Activated naive CD4-positive, alpha-beta T cell treated with anti-CD3 and anti-CD28 coated beads, Interleukin-2, amount 50 U/mL, for 24 hours (primary cell): ENCODE data around the gene CELSR3.
A peak's percentile ranks its signal among the peaks of the same experiment; 100 is the strongest.

Experiments used
- H3K27ac Mint-ChIP-seq: one replicate; pipeline ENCODE4 v1.8.0; 2021; ENCODE audit warnings: mild to moderate bottlenecking, mixed read lengths
- H3K27me3 Mint-ChIP-seq: one replicate; pipeline ENCODE4 v1.8.0; 2021; ENCODE audit warnings: mixed read lengths
- H3K36me3 Mint-ChIP-seq: one replicate; pipeline ENCODE4 v1.8.0; 2021; ENCODE audit warnings: mixed read lengths
- H3K4me1 Mint-ChIP-seq: one replicate; pipeline ENCODE4 v1.8.0; 2021; ENCODE audit warnings: mixed read lengths
- H3K4me3 Mint-ChIP-seq: one replicate; pipeline ENCODE4 v1.8.0; 2021; ENCODE audit warnings: mild to moderate bottlenecking, mixed read lengths
- H3K9me3 Mint-ChIP-seq: one replicate; pipeline ENCODE4 v1.8.0; 2021; ENCODE audit warnings: mixed read lengths

The CELSR3 gene

GRCh38 chr3:48656061-48656840 is 6.4 kb downstream of the CELSR3 start:
- peak overlapping the region; percentile 78 for H3K4me3 Mint-ChIP-seq
- H3K4me1 Mint-ChIP-seq, result peaks cover 6% of the 10 kb centered on the region
- peak overlapping the region; percentile 77 for H3K27ac Mint-ChIP-seq
- no peaks in the 10 kb centered on the region for H3K36me3 Mint-ChIP-seq
- H3K9me3 Mint-ChIP-seq, result no peaks in the 10 kb centered on the region
- peaks cover 3% of the 10 kb centered on the region for H3K27me3 Mint-ChIP-seq

DNA sequence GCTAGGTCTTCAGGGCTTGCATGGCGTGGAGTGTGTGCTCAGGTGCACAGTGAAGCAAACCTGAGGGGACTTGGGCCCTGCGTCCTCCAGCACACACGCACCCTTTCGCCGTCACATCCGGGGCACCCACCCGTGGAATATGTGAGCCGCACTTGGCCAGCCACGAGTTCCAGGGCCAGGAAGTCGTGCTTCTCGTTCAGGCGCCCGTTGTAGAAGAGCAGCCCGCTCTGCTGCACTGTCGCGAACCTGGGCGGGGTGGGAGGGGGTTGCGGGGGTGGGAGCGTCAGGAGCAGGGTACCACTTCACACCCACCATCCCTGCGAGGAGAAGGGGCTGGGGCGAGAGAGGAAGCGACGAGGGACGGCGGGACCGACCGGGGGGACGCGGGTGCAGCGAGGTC is 7.1 kb downstream of the CELSR3 start:
- Mint-ChIP-seq H3K27ac (peak overlapping the region; percentile 76), H3K4me3 (peak overlapping the region; percentile 75), H3K27me3 (peaks cover 3% of the 10 kb centered on the region), H3K36me3 (no peaks in the 10 kb centered on the region), H3K9me3 (no peaks in the 10 kb centered on the region), H3K4me1 (peaks cover 6% of the 10 kb centered on the region)

DNA sequence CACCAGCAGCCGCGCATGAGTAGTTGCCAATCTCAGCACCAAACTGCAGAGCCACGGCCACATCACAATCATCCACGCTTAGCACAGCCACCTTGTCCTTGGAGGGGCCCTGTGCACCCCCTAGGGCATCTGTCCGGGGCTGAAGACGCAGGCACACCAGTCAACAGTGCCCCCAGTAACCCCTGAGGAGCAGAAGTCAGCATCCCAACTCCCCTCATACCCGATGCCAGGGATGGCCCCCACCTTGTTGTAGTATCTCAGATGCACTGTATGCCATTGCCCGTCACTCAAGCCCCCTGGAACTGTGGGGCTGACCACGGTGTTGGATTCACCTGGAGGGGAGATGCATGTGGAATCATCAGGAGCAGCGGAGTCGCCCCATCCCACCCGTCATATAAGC is 7.6 kb downstream of the CELSR3 start:
- H3K27ac Mint-ChIP-seq, result peak overlapping the region; percentile 76
- H3K4me3 Mint-ChIP-seq, result peak overlapping the region; percentile 75
- H3K9me3 Mint-ChIP-seq, result no peaks in the 10 kb centered on the region
- H3K36me3 Mint-ChIP-seq, result no peaks in the 10 kb centered on the region
- H3K4me1 Mint-ChIP-seq, result peaks cover 6% of the 10 kb centered on the region
- H3K27me3 Mint-ChIP-seq, result peaks cover 1% of the 10 kb centered on the region

GRCh38 chr3:48652923-48653715 is 9.6 kb downstream of the CELSR3 start:
- no peaks in the 10 kb centered on the region for H3K27me3 Mint-ChIP-seq
- peaks cover 6% of the 10 kb centered on the region for H3K4me1 Mint-ChIP-seq
- no peak overlapping the region for H3K4me3 Mint-ChIP-seq
- H3K27ac Mint-ChIP-seq, result no peak overlapping the region
- no peaks in the 10 kb centered on the region for H3K9me3 Mint-ChIP-seq
- H3K36me3 Mint-ChIP-seq, result no peaks in the 10 kb centered on the region

- H3K27ac Mint-ChIP-seq, result no peak overlapping the region
- H3K27me3 Mint-ChIP-seq, result no peaks in the 10 kb centered on the region
Measured at GRCh38 chr3:48651771-48652170, 10.9 kb downstream of the CELSR3 start.

DNA sequence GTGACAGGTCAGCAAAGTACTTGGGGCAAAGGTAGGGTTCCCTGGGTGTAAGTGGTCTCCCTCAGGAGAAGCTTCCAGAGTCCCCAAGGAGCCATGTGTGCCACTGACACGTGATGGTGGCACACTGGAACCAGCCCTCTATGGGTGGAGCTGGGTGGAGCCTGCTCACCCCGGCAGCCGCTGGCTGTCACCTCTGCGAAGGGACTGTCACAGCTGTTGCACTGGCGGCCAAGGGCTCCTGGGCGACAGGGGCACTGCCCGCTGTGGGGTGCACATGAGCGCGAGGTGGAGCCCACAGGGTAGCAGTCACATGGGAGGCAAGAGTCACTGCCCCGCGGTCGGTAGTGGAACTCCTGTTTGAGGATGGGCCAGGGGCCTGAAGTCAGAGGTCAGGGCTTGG is 12.0 kb downstream of the CELSR3 start:
- Mint-ChIP-seq H3K27ac (no peak overlapping the region), H3K4me3 (no peak overlapping the region), H3K27me3 (no peaks in the 10 kb centered on the region), H3K9me3 (no peaks in the 10 kb centered on the region), H3K4me1 (peaks cover 6% of the 10 kb centered on the region), H3K36me3 (no peaks in the 10 kb centered on the region)

More at GRCh38 chr3:48651771-48652170, 10.9 kb downstream of the CELSR3 start:
- Mint-ChIP-seq H3K9me3 (no peaks in the 10 kb centered on the region), H3K4me1 (peaks cover 6% of the 10 kb centered on the region), H3K4me3 (no peak overlapping the region), H3K36me3 (no peaks in the 10 kb centered on the region)

DNA sequence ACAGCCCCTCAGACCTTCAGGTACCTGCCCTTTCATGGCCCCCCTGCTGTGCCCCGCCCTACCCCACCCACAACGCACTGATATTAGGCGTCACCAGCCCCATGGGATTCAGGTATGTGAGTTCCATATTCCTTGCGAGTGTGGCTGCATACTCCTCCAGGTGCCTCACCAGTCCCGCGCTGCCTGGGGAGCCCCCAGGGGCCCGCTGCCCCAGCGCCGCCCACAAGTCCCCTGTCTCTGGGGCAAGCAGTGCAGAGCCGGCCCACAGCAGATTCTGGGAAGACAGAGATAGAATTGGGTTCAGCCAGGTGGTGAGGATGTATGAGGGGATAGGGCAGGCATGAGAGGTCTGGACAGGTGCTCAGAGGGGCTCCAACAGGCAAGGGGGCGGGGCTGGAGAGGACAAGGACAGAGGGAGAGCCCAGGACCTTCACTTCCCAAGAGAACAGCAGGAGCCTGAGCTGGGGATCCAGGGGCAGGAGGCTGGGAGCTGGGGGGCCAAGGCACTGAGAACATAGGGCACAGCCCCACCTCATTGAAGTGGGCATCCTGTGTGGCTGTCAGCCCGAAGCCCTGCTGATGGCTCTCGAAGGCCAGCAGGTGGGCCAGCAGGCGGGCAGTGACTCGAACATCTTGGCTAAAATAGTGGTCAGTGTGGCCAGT is 14.4 kb downstream of the CELSR3 start:
- no peaks in the 10 kb centered on the region for H3K27me3 Mint-ChIP-seq
- no peak overlapping the region for H3K4me3 Mint-ChIP-seq
- no peaks in the 10 kb centered on the region for H3K4me1 Mint-ChIP-seq
- H3K9me3 Mint-ChIP-seq, result no peaks in the 10 kb centered on the region
- H3K27ac Mint-ChIP-seq, result no peak overlapping the region
- no peaks in the 10 kb centered on the region for H3K36me3 Mint-ChIP-seq

DNA sequence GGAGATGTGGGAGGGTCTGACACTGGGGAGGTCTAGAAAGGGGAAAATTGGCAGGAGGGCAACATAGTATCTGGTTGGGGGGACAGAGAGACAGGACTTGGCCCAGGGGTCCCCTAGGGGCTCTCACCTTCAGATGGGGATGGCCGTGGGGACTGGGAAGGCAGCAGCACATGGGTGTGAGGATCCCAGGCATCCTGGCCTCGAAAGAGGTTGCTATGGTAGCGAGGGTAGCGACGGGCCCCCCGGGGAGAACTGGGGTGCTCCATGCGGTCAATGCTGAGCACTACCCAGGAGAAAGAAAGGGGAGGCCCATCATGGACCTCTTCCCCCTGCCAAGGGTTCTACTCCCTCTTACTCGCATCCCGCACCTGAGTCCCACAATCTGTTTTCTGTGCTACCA is 15.0 kb downstream of the CELSR3 start:
- Mint-ChIP-seq H3K4me1 (no peaks in the 10 kb centered on the region), H3K27ac (no peak overlapping the region), H3K4me3 (no peak overlapping the region), H3K9me3 (no peaks in the 10 kb centered on the region), H3K27me3 (no peaks in the 10 kb centered on the region), H3K36me3 (no peaks in the 10 kb centered on the region)

- no peaks in the 10 kb centered on the region for H3K4me1 Mint-ChIP-seq
- H3K36me3 Mint-ChIP-seq, result no peaks in the 10 kb centered on the region
- H3K27ac Mint-ChIP-seq, result no peak overlapping the region
- H3K9me3 Mint-ChIP-seq, result no peaks in the 10 kb centered on the region
- H3K4me3 Mint-ChIP-seq, result no peak overlapping the region
- no peaks in the 10 kb centered on the region for H3K27me3 Mint-ChIP-seq
Measured at GRCh38 chr3:48644898-48645760, 17.6 kb downstream of the CELSR3 start.

DNA sequence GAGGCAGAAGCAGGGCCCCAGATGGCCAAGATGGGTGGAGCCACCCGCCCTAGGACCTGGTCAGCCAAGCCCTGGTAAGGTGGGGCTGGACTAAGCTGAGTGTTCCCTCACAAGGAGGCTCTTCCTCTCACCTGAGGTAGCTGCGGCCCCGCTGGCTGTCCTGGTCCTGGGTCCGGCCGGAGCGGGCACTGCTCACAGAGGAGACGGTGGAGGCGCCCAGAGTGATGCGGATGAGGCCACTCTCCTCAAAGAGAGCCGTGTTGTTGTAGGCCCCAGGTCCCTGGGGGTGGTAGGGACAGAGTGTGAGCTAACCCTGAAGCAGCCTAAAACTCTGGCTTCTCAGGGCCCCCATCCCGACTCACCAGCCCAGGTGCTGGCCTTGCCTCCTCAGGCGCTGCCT is 20.1 kb downstream of the CELSR3 start:
- no peaks in the 10 kb centered on the region for H3K4me1 Mint-ChIP-seq
- no peaks in the 10 kb centered on the region for H3K36me3 Mint-ChIP-seq
- no peaks in the 10 kb centered on the region for H3K9me3 Mint-ChIP-seq
- H3K27me3 Mint-ChIP-seq, result no peaks in the 10 kb centered on the region
- H3K4me3 Mint-ChIP-seq, result no peak overlapping the region
- H3K27ac Mint-ChIP-seq, result no peak overlapping the region

- Mint-ChIP-seq H3K4me3 (no peak overlapping the region), H3K36me3 (no peaks in the 10 kb centered on the region), H3K27ac (no peak overlapping the region), H3K4me1 (no peaks in the 10 kb centered on the region), H3K9me3 (no peaks in the 10 kb centered on the region), H3K27me3 (no peaks in the 10 kb centered on the region)
Measured at GRCh38 chr3:48641396-48641795, 21.3 kb downstream of the CELSR3 start.

GRCh38 chr3:48639944-48640606 is 22.6 kb downstream of the CELSR3 start:
- no peaks in the 10 kb centered on the region for H3K27me3 Mint-ChIP-seq
- no peaks in the 10 kb centered on the region for H3K9me3 Mint-ChIP-seq
- H3K4me3 Mint-ChIP-seq, result no peak overlapping the region
- peaks cover 3% of the 10 kb centered on the region for H3K4me1 Mint-ChIP-seq
- H3K36me3 Mint-ChIP-seq, result no peaks in the 10 kb centered on the region
- H3K27ac Mint-ChIP-seq, result no peak overlapping the region

DNA sequence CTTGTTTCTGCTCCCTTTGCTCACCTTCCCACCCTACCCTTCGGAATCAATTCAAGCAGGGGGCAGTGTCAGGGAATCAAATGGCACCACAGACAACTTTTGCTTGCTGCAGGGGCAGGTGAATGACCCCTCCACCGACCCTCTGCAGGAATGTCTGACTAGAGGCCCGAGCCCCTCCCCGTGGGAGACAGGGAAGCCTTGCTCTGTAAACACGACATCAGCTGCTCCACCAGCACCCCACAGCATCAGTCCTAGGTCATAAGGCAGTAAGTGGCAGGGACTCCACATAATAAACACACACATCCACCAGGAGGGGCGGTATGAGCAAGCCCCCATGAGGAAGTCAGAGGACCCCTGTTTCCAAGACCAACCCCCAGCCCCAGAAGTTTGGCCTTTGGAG is 25.4 kb downstream of the CELSR3 start:
- no peaks in the 10 kb centered on the region for H3K27me3 Mint-ChIP-seq
- H3K36me3 Mint-ChIP-seq, result no peaks in the 10 kb centered on the region
- no peaks in the 10 kb centered on the region for H3K9me3 Mint-ChIP-seq
- H3K4me1 Mint-ChIP-seq, result peaks cover 10% of the 10 kb centered on the region
- peak overlapping the region; percentile 47 for H3K4me3 Mint-ChIP-seq
- H3K27ac Mint-ChIP-seq, result no peak overlapping the region

GRCh38 chr3:48636149-48636655 is 26.5 kb downstream of the CELSR3 start:
- Mint-ChIP-seq H3K27me3 (no peaks in the 10 kb centered on the region), H3K4me3 (peak overlapping the region; percentile 86), H3K9me3 (no peaks in the 10 kb centered on the region), H3K4me1 (peaks cover 10% of the 10 kb centered on the region), H3K36me3 (no peaks in the 10 kb centered on the region), H3K27ac (no peak overlapping the region)
